Activated naive CD8-positive, alpha-beta T cell treated with anti-CD3 and anti-CD28 coated beads, Interleukin-2, amount 50 U/mL, for 16 hours (primary cell): ENCODE measurements around the gene SLC25A5.
"Not testable (repeated sequence)": the region's sequence is repeated elsewhere in the genome, so short reads cannot be mapped to it uniquely, and the experiment has no call there.

Experiments
- DNase-seq: peaks from one replicate; pipeline ENCODE4 v3.0.0-alpha.2; 2020; ENCODE audit warnings: low read depth, low spot score

Gene SLC25A5

GRCh38 chrX:119477812-119478232, 9.6 kb downstream of the SLC25A5 start:
- no peak for DNase-seq

GRCh38 chrX:119478504-119478903, 10.3 kb downstream of the SLC25A5 start:
- no peak for DNase-seq

- no peak for DNase-seq
These were observed 11.6 kb downstream of the SLC25A5 start for GRCh38 chrX:119479845-119480244.

GRCh38 chrX:119481323-119481801, 13.1 kb downstream of the SLC25A5 start:
- DNase-seq: no peak

GRCh38 chrX:119482041-119482440, 13.8 kb downstream of the SLC25A5 start:
- DNase-seq: no peak

- DNase-seq: no peak
These were observed 14.5 kb downstream of the SLC25A5 start for GRCh38 chrX:119482481-119483480.

- DNase-seq: no peak
These were observed 18.5 kb downstream of the SLC25A5 start for GRCh38 chrX:119486745-119487144.

GRCh38 chrX:119487766-119488165, 19.5 kb downstream of the SLC25A5 start:
- DNase-seq: not testable (repeated sequence)

GRCh38 chrX:119488749-119489148, 20.5 kb downstream of the SLC25A5 start:
- no peak for DNase-seq

- no peak for DNase-seq
These were observed 21.2 kb downstream of the SLC25A5 start for GRCh38 chrX:119489212-119490074.

GRCh38 chrX:119492463-119492862, 24.2 kb downstream of the SLC25A5 start:
- no peak for DNase-seq

GRCh38 chrX:119493851-119494495, 25.7 kb downstream of the SLC25A5 start:
- not testable (repeated sequence) for DNase-seq

GRCh38 chrX:119495734-119496726, 27.8 kb downstream of the SLC25A5 start:
- DNase-seq: no peak

GRCh38 chrX:119497185-119497584, 28.9 kb downstream of the SLC25A5 start:
- DNase-seq: no peak

- no peak for DNase-seq
These were observed 32.0 kb downstream of the SLC25A5 start for GRCh38 chrX:119500061-119500800.

GRCh38 chrX:119501511-119502148, 33.4 kb downstream of the SLC25A5 start:
- no peak for DNase-seq

GRCh38 chrX:119502727-119503483, 34.7 kb downstream of the SLC25A5 start:
- DNase-seq: no peak

- no peak for DNase-seq
These were observed 35.2 kb downstream of the SLC25A5 start for GRCh38 chrX:119503484-119503861.
